Measurements from ENCODE around the gene RBMS3. TPM values are rescaled to one million over a fixed set of nuclear protein-coding genes. Genes with fewer than 3 reads are reported as not detected.

Gene RBMS3
- total and polyA plus RNA-seq, 2 of the 13 experiments (the other 11 are each of a cell fraction or from before 2014, with no cell fraction given), result not detected

- no peaks in the 10 kb centered on the region for H3K9me3 ChIP-seq (ENCODE audit: low read length)
- ATAC-seq (no peak), FAIRE-seq (no peak), DNase-seq (ENCODE audit: low spot score) (no peak)
- 13% methylated on average over 6 of the region's 6 CpGs for WGBS (ENCODE audit: low lambda C conversion rate)
- no peak overlapping the region for H3K27ac ChIP-seq (ENCODE audit: extremely low read length, insufficient read depth, low read length)
- ChIA-PET POLR2A (no interaction called here), CTCF (ENCODE audit: low intra/inter-chr PET ratio, low total read pairs) (no interaction called here)
- intact Hi-C loops (cut with micrococcal nuclease; ENCODE audit: unreplicated experiment) (no loop called here), in situ Hi-C loops (cut with HindIII; ENCODE audit: extremely low pct_ligation_motif_present, low pct_unique_long_range_greater_than_20kb) (no loop called here)
- no peak overlapping the region for H3K4me3 ChIP-seq (replicated peaks in 1 of 3; ENCODE audit: insufficient read depth in 1 of 3, low read depth in 2 of 3, low read length in 3 of 3)
- H3K27me3 ChIP-seq (ENCODE audit: control insufficient read depth in 1 of 2, insufficient read depth in 2 of 2, low read length in 2 of 2), result no peaks in the 10 kb centered on the region
- H4K20me1 ChIP-seq (ENCODE audit: insufficient read depth, low read length), result no peaks in the 10 kb centered on the region
- H2AFZ ChIP-seq (ENCODE audit: low read length), result no peak overlapping the region
- no TSS peak for BruUV-seq (replicated peaks)
- H3K36me3 ChIP-seq (replicated peaks in 1 of 2; ENCODE audit: control insufficient read depth in 1 of 2, insufficient read depth in 2 of 2, low read length in 2 of 2), result no peaks in the 10 kb centered on the region
- no peak for TF ChIP-seq SP140L (CRISPR knock-in tag; IDR thresholded peaks at IDR 0.05; ENCODE audit: borderline replicate concordance)
- TF ChIP-seq ZKSCAN1 (IDR thresholded peaks at IDR 0.05; ENCODE audit: low read length), result no peak
- TF ChIP-seq KDM1A (CRISPR knock-in tag; IDR thresholded peaks at IDR 0.05), result no peak
- no peak for TF ChIP-seq MBD4 (IDR thresholded peaks at IDR 0.05; ENCODE audit: borderline replicate concordance, low read length)
- no peak for TF ChIP-seq ZNF263 (CRISPR knock-in tag; IDR thresholded peaks at IDR 0.05)
- TF ChIP-seq ZSCAN12 (CRISPR knock-in tag; IDR thresholded peaks at IDR 0.05), result no peak
- no peak for TF ChIP-seq MAFF (IDR thresholded peaks at IDR 0.05; ENCODE audit: low read depth, low read length)
- TF ChIP-seq TP53 (CRISPR knock-in tag; conservative IDR thresholded peaks at IDR 0.05), result no peak
- TF ChIP-seq HDAC1 (CRISPR knock-in tag; IDR thresholded peaks at IDR 0.05), result no peak
- no peak for TF ChIP-seq ZNF781 (CRISPR knock-in tag; IDR thresholded peaks at IDR 0.05; ENCODE audit: borderline replicate concordance, not compliant biosample characterization)
- no peak for TF ChIP-seq SKI (IDR thresholded peaks at IDR 0.05; ENCODE audit: partially characterized antibody)
- TF ChIP-seq CREB1 (IDR thresholded peaks at IDR 0.05), result no peak
- no peak for TF ChIP-seq CREB1 (CRISPR knock-in tag; IDR thresholded peaks at IDR 0.05)
- no peak for TF ChIP-seq JUND (CRISPR knock-in tag; IDR thresholded peaks at IDR 0.05)
- no peak for TF ChIP-seq ZNF44 (CRISPR knock-in tag; IDR thresholded peaks at IDR 0.05)
- no peak for TF ChIP-seq MXD4 (CRISPR knock-in tag; IDR thresholded peaks at IDR 0.05)
- no peak for TF ChIP-seq ZNF619 (CRISPR knock-in tag; IDR thresholded peaks at IDR 0.05)
- TF ChIP-seq DMAP1 (CRISPR knock-in tag; IDR thresholded peaks at IDR 0.05), result no peak
- H3K4me1 ChIP-seq (ENCODE audit: insufficient read depth, low read length), result no peaks in the 10 kb centered on the region
- H3K4me2 ChIP-seq (ENCODE audit: low read depth, low read length), result no peak overlapping the region
- no peak overlapping the region for H3K9ac ChIP-seq (ENCODE audit: insufficient read depth, low read depth, low read length)
- no peaks in the 10 kb centered on the region for H3K79me2 ChIP-seq (ENCODE audit: insufficient read depth, low read length)
Observed at GRCh38 chr3:29644261-29644660, 363.4 kb downstream of the RBMS3 start.
